SK-N-MC (cell line): ENCODE measurements around the gene ADORA3.

Experiments used
- DNase-seq: peaks from one replicate; pipeline ENCODE4 v3.0.0-alpha.2; 2011; ENCODE audit warnings: low read depth, low spot score
- H3K27ac ChIP-seq: fragments of 200-600 bp; sonication (generic); 2 replicates; pipeline ENCODE4 v1.5.1; 2016; ENCODE audit warnings: mixed run types
- H3K36me3 ChIP-seq: fragments of 200-600 bp; sonication (generic); 2 replicates; pipeline ENCODE4 v1.6.1; 2017; ENCODE audit warnings: antibody characterized with exemption, low read length, mixed read lengths; ENCODE audit not compliant: insufficient read depth
- H3K4me3 ChIP-seq: fragments of 200-600 bp; sonication (generic); 2 replicates; pipeline ENCODE4 v1.5.1; 2016
- H3K9ac ChIP-seq: fragments of 200-600 bp; sonication (generic); 2 replicates; pipeline ENCODE4 v1.8.0; 2017; ENCODE audit warnings: mixed run types, mixed read lengths; ENCODE audit not compliant: insufficient read length
- H3K9me3 ChIP-seq: fragments of 200-600 bp; sonication (generic); 2 replicates; pipeline ENCODE4 v1.6.1; 2017; ENCODE audit warnings: low read depth, mild to moderate bottlenecking, antibody characterized with exemption, low read length, moderate library complexity, mixed read lengths
- EZH2 ChIP-seq: fragments of 200-600 bp; sonication (generic); IDR thresholded peaks from one replicate; pipeline ENCODE4 v1.6.1; 2017; ENCODE audit warnings: antibody characterized with exemption
- FOXP2 ChIP-seq: optimal IDR thresholded peaks from 2 replicates; pipeline ENCODE3; 2011; ENCODE audit warnings: mild to moderate bottlenecking, moderate library complexity; ENCODE audit not compliant: insufficient read depth; ENCODE audit errors: extremely low read length, control extremely low read depth
- POLR2AphosphoS5 ChIP-seq: IDR thresholded peaks from 2 replicates; pipeline ENCODE4 v1.6.1; 2012; ENCODE audit warnings: mild to moderate bottlenecking, low read depth, low read length, borderline replicate concordance

ADORA3 gene

GRCh38 chr1:111474106-111474505, 29.3 kb downstream of the ADORA3 start:
- H3K4me3 ChIP-seq: no peak overlapping the region
- no peaks in the 10 kb centered on the region for H3K9me3 ChIP-seq
- DNase-seq: no peak
- H3K36me3 ChIP-seq: peaks cover 8% of the 10 kb centered on the region; the same call in 1 of the 2 replicates
- no peak for TF ChIP-seq POLR2AphosphoS5
- TF ChIP-seq EZH2: no peak
- no peak overlapping the region for H3K9ac ChIP-seq
- no peak overlapping the region for H3K27ac ChIP-seq

DNA sequence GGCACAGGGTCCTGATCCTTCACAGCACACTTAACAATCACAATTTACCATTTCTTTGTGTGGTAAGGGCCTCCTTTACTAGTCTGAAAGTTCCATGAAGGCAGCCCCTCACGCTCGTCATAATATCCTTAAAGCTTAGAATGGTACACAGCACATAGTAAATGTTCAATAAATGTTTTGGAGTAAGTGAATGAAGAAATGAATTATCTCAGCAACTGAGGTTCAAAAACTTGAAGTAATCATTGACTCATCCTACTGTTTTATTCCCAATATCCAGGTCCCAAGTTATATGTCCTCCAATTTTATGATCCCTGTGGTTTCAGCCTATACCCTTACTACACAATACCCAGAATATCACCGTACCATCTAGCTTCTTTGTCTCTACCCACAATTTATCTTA, 31.9 kb downstream of the ADORA3 start:
- H3K9me3 ChIP-seq: no peaks in the 10 kb centered on the region
- TF ChIP-seq POLR2AphosphoS5: no peak
- TF ChIP-seq EZH2: no peak
- TF ChIP-seq FOXP2: no peak
- no peak overlapping the region for H3K4me3 ChIP-seq
- DNase-seq: no peak
- H3K36me3 ChIP-seq: peaks cover 33% of the 10 kb centered on the region; the same call in 1 of the 2 replicates
- H3K27ac ChIP-seq: no peak overlapping the region
- H3K9ac ChIP-seq: no peak overlapping the region

DNA sequence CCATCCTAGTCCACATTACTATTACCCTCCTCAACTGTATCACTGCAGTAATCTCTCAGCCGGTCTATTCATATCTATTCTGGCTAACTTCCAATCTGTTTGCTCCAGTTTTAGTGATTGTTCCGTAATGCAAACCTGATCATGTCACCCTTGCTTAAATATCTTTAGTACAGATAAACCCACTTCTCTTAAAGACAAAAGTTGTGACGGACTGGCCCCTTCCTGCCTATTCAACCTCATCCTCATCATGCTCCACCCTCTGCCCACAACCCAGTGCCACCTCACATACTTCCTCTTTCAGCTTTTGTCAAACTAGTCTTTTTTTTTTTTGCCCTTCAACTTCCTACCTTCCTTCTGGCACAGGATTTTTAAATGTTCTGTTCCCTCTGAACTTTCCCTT, 32.4 kb downstream of the ADORA3 start:
- no peak for DNase-seq
- TF ChIP-seq EZH2: no peak
- no peak for TF ChIP-seq FOXP2
- TF ChIP-seq POLR2AphosphoS5: no peak
- peaks cover 34% of the 10 kb centered on the region; the same call in 1 of the 2 replicates for H3K36me3 ChIP-seq
- H3K9ac ChIP-seq: no peak overlapping the region
- no peaks in the 10 kb centered on the region for H3K9me3 ChIP-seq
- H3K27ac ChIP-seq: no peak overlapping the region
- H3K4me3 ChIP-seq: no peak overlapping the region

GRCh38 chr1:111470596-111470995, 32.8 kb downstream of the ADORA3 start:
- no peak overlapping the region for H3K4me3 ChIP-seq
- no peaks in the 10 kb centered on the region for H3K9me3 ChIP-seq
- no peak overlapping the region for H3K27ac ChIP-seq
- peaks cover 34% of the 10 kb centered on the region; the same call in 1 of the 2 replicates for H3K36me3 ChIP-seq
- no peak for DNase-seq
- no peak for TF ChIP-seq FOXP2
- TF ChIP-seq EZH2: no peak
- no peak for TF ChIP-seq POLR2AphosphoS5
- no peak overlapping the region for H3K9ac ChIP-seq

DNA sequence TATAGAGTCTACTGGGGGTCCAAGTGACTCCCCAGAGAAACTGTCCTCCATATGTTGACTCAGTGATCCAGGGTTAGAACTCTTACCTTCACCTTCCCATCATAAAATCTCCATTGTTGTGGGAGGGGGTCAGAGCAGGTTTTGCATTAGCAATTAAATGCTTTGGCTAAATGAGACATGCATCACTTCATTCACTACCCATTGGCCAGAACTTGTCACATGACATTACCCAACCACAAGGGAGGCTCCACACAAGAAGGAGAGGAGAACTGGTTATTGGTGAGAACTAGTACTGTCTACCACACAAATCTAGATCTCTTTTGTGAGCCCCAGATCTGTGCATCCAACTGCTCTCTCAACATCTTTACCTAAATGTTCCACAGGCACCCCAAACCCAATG, 33.9 kb downstream of the ADORA3 start:
- peaks cover 34% of the 10 kb centered on the region; the same call in 1 of the 2 replicates for H3K36me3 ChIP-seq
- H3K4me3 ChIP-seq: no peak overlapping the region
- H3K9me3 ChIP-seq: no peaks in the 10 kb centered on the region
- no peak overlapping the region for H3K9ac ChIP-seq
- no peak for DNase-seq
- TF ChIP-seq FOXP2 (no peak), EZH2 (no peak), POLR2AphosphoS5 (no peak)
- no peak overlapping the region for H3K27ac ChIP-seq

- TF ChIP-seq FOXP2 (no peak), POLR2AphosphoS5 (no peak), EZH2 (no peak)
- no peak overlapping the region for H3K9ac ChIP-seq
- H3K27ac ChIP-seq: no peak overlapping the region
- no peaks in the 10 kb centered on the region for H3K9me3 ChIP-seq
- DNase-seq: no peak
- H3K36me3 ChIP-seq: peaks cover 38% of the 10 kb centered on the region; the same call in 1 of the 2 replicates
- H3K4me3 ChIP-seq: no peak overlapping the region
Observed at GRCh38 chr1:111468717-111469100, 34.7 kb downstream of the ADORA3 start.

DNA sequence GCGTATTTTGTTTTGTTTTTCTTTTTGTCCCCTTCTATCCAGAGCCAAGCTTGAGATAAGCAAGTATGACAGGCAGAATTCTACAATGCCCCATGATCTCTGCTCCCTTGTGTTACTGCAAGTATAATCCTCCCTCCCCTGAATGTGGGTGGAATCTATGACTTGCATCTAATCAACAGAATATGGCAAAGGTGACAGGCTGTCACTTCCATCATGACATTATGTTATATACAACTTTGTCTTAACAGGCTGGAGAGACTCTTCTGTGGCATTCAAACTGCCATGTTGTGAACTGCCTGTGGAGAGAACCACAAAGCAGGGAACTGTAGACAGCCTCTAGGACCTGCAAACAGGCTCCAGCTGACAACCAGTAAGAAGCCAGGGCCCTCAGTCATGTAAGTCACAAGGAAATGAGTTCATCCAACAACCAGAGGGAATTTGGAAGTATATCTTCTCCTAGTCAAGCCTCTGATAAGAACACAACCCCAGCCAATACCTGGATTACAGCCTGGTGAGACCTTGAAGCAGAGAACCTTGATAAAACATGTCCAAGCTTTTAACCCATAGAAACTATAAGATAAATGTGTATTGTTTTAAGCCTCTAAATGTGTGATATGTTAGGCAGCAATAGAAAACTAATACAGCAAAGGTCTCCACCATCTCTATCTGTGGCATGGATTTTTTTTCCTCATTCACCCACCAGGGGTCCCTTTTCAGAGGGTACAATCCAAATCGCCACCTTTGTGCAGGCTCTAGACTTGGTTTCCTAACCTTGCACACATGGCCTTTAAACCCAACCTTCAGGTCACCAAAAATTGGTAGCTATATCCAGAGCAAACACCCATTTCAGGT, 35.3 kb downstream of the ADORA3 start:
- no peak overlapping the region for H3K27ac ChIP-seq
- peaks cover 38% of the 10 kb centered on the region; the same call in 1 of the 2 replicates for H3K36me3 ChIP-seq
- no peak overlapping the region for H3K9ac ChIP-seq
- no peaks in the 10 kb centered on the region for H3K9me3 ChIP-seq
- no peak overlapping the region for H3K4me3 ChIP-seq
- no peak for DNase-seq
- TF ChIP-seq POLR2AphosphoS5: no peak
- TF ChIP-seq EZH2: no peak
- TF ChIP-seq FOXP2: no peak

- Histone ChIP-seq H3K4me3 (no peak overlapping the region), H3K36me3 (peaks cover 52% of the 10 kb centered on the region), H3K9ac (no peak overlapping the region), H3K9me3 (no peaks in the 10 kb centered on the region), H3K27ac (no peak overlapping the region)
- no peak for DNase-seq
- no peak for TF ChIP-seq FOXP2
- TF ChIP-seq POLR2AphosphoS5: no peak
- no peak for TF ChIP-seq EZH2
Observed at GRCh38 chr1:111466480-111466879, 37.0 kb downstream of the ADORA3 start.

- TF ChIP-seq EZH2: no peak
- no peak for TF ChIP-seq FOXP2
- TF ChIP-seq POLR2AphosphoS5: no peak
- DNase-seq: no peak
- H3K27ac ChIP-seq: no peak overlapping the region
- H3K36me3 ChIP-seq: peaks cover 60% of the 10 kb centered on the region
- no peak overlapping the region for H3K4me3 ChIP-seq
- H3K9ac ChIP-seq: no peak overlapping the region
- H3K9me3 ChIP-seq: no peaks in the 10 kb centered on the region
Observed at GRCh38 chr1:111465754-111466153, 37.7 kb downstream of the ADORA3 start.
